ENCODE measurements around the gene TBC1D32.
A peak's percentile ranks its signal among the peaks of the same experiment; 100 is the strongest.

DNA sequence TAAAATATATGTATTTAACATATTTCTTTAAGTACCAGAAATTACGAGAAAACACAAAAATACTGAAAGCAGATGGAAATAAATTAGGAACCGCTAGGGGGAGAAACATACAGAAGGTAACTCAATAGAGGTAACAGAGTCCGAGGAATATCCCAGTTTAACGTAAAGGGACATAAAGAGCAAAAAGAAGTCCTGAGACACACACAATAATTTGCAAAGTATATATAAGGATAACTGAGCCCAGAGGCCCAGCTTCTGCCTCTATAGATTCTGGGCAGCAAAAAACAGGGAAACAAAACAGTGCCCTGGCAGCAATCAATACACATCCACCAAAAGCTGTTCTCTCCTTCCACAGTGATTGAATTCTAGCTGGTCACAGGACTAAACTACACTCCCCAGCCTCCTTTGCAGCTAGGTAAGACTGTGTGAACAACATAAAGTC is 15.1 kb downstream of the TBC1D32 start:
- TF ChIP-seq, protein P1, sequence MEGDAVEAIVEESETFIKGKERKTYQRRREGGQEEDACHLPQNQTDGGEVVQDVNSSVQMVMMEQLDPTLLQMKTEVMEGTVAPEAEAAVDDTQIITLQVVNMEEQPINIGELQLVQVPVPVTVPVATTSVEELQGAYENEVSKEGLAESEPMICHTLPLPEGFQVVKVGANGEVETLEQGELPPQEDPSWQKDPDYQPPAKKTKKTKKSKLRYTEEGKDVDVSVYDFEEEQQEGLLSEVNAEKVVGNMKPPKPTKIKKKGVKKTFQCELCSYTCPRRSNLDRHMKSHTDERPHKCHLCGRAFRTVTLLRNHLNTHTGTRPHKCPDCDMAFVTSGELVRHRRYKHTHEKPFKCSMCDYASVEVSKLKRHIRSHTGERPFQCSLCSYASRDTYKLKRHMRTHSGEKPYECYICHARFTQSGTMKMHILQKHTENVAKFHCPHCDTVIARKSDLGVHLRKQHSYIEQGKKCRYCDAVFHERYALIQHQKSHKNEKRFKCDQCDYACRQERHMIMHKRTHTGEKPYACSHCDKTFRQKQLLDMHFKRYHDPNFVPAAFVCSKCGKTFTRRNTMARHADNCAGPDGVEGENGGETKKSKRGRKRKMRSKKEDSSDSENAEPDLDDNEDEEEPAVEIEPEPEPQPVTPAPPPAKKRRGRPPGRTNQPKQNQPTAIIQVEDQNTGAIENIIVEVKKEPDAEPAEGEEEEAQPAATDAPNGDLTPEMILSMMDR (conservative IDR thresholded peaks at IDR 0.05 in 1 of 2, IDR thresholded peaks at IDR 0.05 in 1 of 2; ENCODE audit: extremely low read depth in 1 of 2, insufficient read depth in 1 of 2, low read depth in 1 of 2, low read length in 2 of 2), result peak; percentile 38 to 45
- TF ChIP-seq EZH2 (IDR thresholded peaks at IDR 0.05; ENCODE audit: borderline replicate concordance, low read length), result no peak
